Endodermal cell (in vitro differentiated cells): ENCODE measurements around the gene FUT4. TPM values are rescaled to one million over a fixed set of nuclear protein-coding genes. Genes with fewer than 3 reads are reported as not detected.

ENCODE experiments used
- DNase-seq: peaks from one replicate; pipeline ENCODE4 v3.0.0-alpha.2; 2017
- H3K27ac ChIP-seq: 2 replicates; pipeline ENCODE4 v1.5.1; 2013; ENCODE audit warnings: mild to moderate bottlenecking, low read depth, low read length, moderate library complexity
- H3K27me3 ChIP-seq: 2 replicates; pipeline ENCODE4 v1.6.1; 2013; ENCODE audit warnings: mild to moderate bottlenecking, low read length, moderate library complexity; ENCODE audit not compliant: insufficient read depth, control insufficient read depth, poor library complexity, severe bottlenecking
- H3K36me3 ChIP-seq: 2 replicates; pipeline ENCODE4 v1.7.0; 2013; ENCODE audit warnings: mild to moderate bottlenecking, low read length, moderate library complexity; ENCODE audit not compliant: control insufficient read depth, insufficient read depth
- H3K4me1 ChIP-seq: one replicate; pipeline ENCODE4 v1.7.0; 2013; ENCODE audit warnings: low read length; ENCODE audit not compliant: control insufficient read depth, insufficient read depth
- H3K4me3 ChIP-seq: 2 replicates; pipeline ENCODE4 v1.5.1; 2013; ENCODE audit warnings: mild to moderate bottlenecking, low read length, moderate library complexity
- H3K9ac ChIP-seq: 2 replicates; pipeline ENCODE4 v1.6.1; 2013; ENCODE audit warnings: mild to moderate bottlenecking, low read length, moderate library complexity; ENCODE audit not compliant: poor library complexity, severe bottlenecking; ENCODE audit errors: extremely low read depth
- H3K9me3 ChIP-seq: 2 replicates; pipeline ENCODE4 v1.6.1; 2013; ENCODE audit warnings: mild to moderate bottlenecking, low read length, moderate library complexity; ENCODE audit not compliant: control insufficient read depth
- H3K27ac Mint-ChIP-seq: 2 replicates; pipeline ENCODE4 v1.8.0; 2020; ENCODE audit warnings: mixed read lengths
- H3K27me3 Mint-ChIP-seq: 2 replicates; pipeline ENCODE4 v1.8.0; 2021; ENCODE audit warnings: mild to moderate bottlenecking, mixed read lengths; ENCODE audit not compliant: insufficient read depth
- H3K36me3 Mint-ChIP-seq: 2 replicates; pipeline ENCODE4 v1.8.0; 2020; ENCODE audit warnings: low read depth, mixed read lengths
- H3K4me1 Mint-ChIP-seq: 2 replicates; pipeline ENCODE4 v1.8.0; 2020; ENCODE audit warnings: mixed read lengths
- H3K4me3 Mint-ChIP-seq: 2 replicates; pipeline ENCODE4 v1.8.0; 2020; ENCODE audit warnings: mild to moderate bottlenecking, moderate library complexity, mixed read lengths
- H3K9me3 Mint-ChIP-seq: 2 replicates; pipeline ENCODE4 v1.8.0; 2020; ENCODE audit warnings: mild to moderate bottlenecking, mixed read lengths
- WGBS, 2 experiments: methylation state at CpG; one replicate each; pipeline versions ENCODE4 v1.1.5 to v1.1.7; 2013; ENCODE audit warnings: missing lambda C conversion rate in 2 of 2, mixed read lengths in 1 of 2; ENCODE audit not compliant: insufficient coverage in 1 of 2, insufficient read length in 1 of 2; 5-methylcytosine and 5-hydroxymethylcytosine counted together
- total RNA-seq, 2 donors: library from RNA; stranded (reverse); fragmentation: NEBNext Ultra II Directional in 1 of 2; extraction: Animal tissue kit (Norgen Biotek cat#: 25700) in 1 of 2; gene quantifications; 2 replicates in 1 of 2; 3 replicates in 1 of 2; pipeline ENCODE4 v1.2.1, GENCODE V29; 2021
- TF ChIP-seq, protein P1 (sequence below): fragments of 200-600 bp; sonication (generic); conservative IDR thresholded peaks from 2 replicates; pipeline ENCODE4 v1.5.0; 2021; ENCODE audit warnings: antibody characterized with exemption, mild to moderate bottlenecking

The FUT4 gene
- total RNA-seq, 2 donors from 2014 or later = 2.8 to 5.4 TPM

- no peaks in the 10 kb centered on the region for H3K9me3 Mint-ChIP-seq
- Histone ChIP-seq H3K27ac (no peak overlapping the region), H3K9me3 (no peaks in the 10 kb centered on the region), H3K36me3 (no peaks in the 10 kb centered on the region), H3K27me3 (peaks cover 13% of the 10 kb centered on the region), H3K9ac (no peak overlapping the region), H3K4me1 (no peaks in the 10 kb centered on the region), H3K4me3 (no peak overlapping the region)
- no peak overlapping the region for H3K27ac Mint-ChIP-seq
- H3K4me3 Mint-ChIP-seq = no peak overlapping the region
- TF ChIP-seq, protein P1, sequence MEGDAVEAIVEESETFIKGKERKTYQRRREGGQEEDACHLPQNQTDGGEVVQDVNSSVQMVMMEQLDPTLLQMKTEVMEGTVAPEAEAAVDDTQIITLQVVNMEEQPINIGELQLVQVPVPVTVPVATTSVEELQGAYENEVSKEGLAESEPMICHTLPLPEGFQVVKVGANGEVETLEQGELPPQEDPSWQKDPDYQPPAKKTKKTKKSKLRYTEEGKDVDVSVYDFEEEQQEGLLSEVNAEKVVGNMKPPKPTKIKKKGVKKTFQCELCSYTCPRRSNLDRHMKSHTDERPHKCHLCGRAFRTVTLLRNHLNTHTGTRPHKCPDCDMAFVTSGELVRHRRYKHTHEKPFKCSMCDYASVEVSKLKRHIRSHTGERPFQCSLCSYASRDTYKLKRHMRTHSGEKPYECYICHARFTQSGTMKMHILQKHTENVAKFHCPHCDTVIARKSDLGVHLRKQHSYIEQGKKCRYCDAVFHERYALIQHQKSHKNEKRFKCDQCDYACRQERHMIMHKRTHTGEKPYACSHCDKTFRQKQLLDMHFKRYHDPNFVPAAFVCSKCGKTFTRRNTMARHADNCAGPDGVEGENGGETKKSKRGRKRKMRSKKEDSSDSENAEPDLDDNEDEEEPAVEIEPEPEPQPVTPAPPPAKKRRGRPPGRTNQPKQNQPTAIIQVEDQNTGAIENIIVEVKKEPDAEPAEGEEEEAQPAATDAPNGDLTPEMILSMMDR = no peak
- no peaks in the 10 kb centered on the region for H3K4me1 Mint-ChIP-seq
- peaks cover 10% of the 10 kb centered on the region for H3K27me3 Mint-ChIP-seq
- H3K36me3 Mint-ChIP-seq = no peaks in the 10 kb centered on the region
- DNase-seq = no peak
Measured at GRCh38 chr11:94536386-94536785, 7.3 kb upstream of the FUT4 start.

- no peak for DNase-seq
- H3K4me3 Mint-ChIP-seq = no peak overlapping the region
- no peak overlapping the region for H3K4me3 ChIP-seq
- peaks cover 13% of the 10 kb centered on the region for H3K27me3 Mint-ChIP-seq
- H3K27me3 ChIP-seq = peaks cover 18% of the 10 kb centered on the region
- no peak overlapping the region for H3K9ac ChIP-seq
- 79 to 90% methylated on average over 2 to 3 of the region's 3 CpGs for WGBS, 2 experiments
- H3K27ac ChIP-seq = no peak overlapping the region
- no peaks in the 10 kb centered on the region for H3K9me3 Mint-ChIP-seq
- H3K4me1 Mint-ChIP-seq = no peaks in the 10 kb centered on the region
- H3K9me3 ChIP-seq = no peaks in the 10 kb centered on the region
- H3K4me1 ChIP-seq = no peaks in the 10 kb centered on the region
- TF ChIP-seq, protein P1 = no peak
- H3K36me3 Mint-ChIP-seq = no peaks in the 10 kb centered on the region
- H3K27ac Mint-ChIP-seq = no peak overlapping the region
- no peaks in the 10 kb centered on the region for H3K36me3 ChIP-seq
Measured at GRCh38 chr11:94537031-94537600, 6.6 kb upstream of the FUT4 start.

GRCh38 chr11:94539420-94539819 lies 4.3 kb upstream of the FUT4 start:
- H3K9me3 Mint-ChIP-seq = no peaks in the 10 kb centered on the region
- TF ChIP-seq, protein P1 = no peak
- no peak overlapping the region for H3K9ac ChIP-seq
- H3K36me3 ChIP-seq = no peaks in the 10 kb centered on the region
- H3K4me3 ChIP-seq = no peak overlapping the region
- peaks cover 30% of the 10 kb centered on the region for H3K27me3 ChIP-seq
- WGBS, 2 experiments = 21% methylated on average over 1 of the region's 1 CpG; no CpG with 5 or more reads in 1 of the 2 experiments
- no peaks in the 10 kb centered on the region for H3K4me1 Mint-ChIP-seq
- no peak overlapping the region for H3K27ac Mint-ChIP-seq
- no peaks in the 10 kb centered on the region for H3K36me3 Mint-ChIP-seq
- H3K27me3 Mint-ChIP-seq = peaks cover 23% of the 10 kb centered on the region
- H3K4me1 ChIP-seq = no peaks in the 10 kb centered on the region
- no peak overlapping the region for H3K4me3 Mint-ChIP-seq
- no peaks in the 10 kb centered on the region for H3K9me3 ChIP-seq
- no peak for DNase-seq
- no peak overlapping the region for H3K27ac ChIP-seq
